ENCODE results near the gene TBC1D30.

DNA sequence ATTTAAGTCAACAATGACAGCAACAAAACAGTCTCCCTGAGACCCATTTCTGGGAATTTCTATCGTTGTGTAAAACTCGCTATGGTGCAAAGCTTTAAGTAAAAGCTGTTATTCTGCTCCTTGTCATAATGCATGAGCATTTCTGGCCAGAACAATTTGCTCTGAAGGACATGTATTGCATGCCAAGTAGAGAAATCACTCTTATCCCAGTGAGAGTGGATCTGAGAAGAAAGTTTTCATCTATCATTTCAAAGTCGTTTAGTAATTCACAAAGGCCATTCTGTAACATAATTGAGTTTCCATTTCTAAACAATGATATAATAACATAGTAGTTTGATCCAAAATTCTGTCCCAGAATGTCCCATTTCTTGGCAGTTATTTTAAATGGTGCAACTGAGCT is 86.6 kb downstream of the TBC1D30 start:
- TF ChIP-seq EP300 (IDR thresholded peaks at IDR 0.05) (no peak), POLR2A (IDR thresholded peaks at IDR 0.05) (no peak)

Data from tibial nerve (tissue), 3 donors.